Fibroblast of skin of left biceps (primary cell): Measurements from ENCODE around the gene MYT1.

Experiments
- DNase-seq, 2 experiments: peaks; one replicate each; pipeline ENCODE4 v3.0.0-alpha.2; 2013; ENCODE audit warnings: low read depth in 2 of 2

MYT1 gene

DNA sequence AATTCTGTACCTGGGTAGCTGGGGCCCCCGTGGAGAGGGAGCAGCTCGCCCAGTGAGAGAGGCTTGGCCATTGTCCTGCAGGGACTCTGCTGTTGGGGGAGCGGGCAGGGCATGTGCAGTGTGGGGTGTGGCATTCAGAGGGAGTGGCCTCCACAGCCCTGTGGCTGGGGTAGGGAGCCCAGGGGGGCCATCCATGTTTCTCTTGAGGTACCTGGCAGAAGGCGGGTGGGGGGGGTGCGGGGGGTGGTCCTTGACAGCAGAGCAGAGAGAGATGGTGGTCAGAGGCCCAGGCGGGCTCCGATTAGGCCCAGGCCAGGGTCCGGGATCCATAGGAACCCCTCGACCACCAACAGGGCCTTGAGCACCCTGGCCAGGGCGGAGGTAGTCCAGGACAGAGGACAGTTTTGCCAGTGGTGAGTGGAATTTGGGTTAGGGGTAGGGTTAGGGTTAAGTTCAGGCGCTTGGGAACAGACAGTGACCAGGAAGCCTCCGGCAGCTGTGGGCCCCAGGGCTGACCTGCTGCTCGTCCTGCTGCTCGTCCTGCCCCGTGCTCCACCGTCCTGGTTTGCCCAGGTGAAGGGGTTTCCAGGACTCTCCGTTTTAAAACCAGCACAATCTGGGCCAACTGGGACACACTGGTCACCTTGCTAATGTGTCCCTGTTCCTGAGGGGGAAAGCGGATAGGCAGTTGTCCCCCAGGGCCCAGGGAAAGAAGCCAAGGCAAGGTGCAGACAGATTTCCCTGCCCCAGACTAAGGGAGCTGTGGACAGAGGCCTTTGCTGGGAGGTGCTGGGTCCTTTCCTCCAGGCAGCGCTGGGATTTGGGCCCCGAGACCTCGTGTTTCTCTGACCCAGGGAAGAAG is 24.8 kb upstream of the MYT1 start:
- no peak for DNase-seq

- DNase-seq = no peak
These were observed 24.0 kb upstream of the MYT1 start for GRCh38 chr20:64140061-64140931.

DNA sequence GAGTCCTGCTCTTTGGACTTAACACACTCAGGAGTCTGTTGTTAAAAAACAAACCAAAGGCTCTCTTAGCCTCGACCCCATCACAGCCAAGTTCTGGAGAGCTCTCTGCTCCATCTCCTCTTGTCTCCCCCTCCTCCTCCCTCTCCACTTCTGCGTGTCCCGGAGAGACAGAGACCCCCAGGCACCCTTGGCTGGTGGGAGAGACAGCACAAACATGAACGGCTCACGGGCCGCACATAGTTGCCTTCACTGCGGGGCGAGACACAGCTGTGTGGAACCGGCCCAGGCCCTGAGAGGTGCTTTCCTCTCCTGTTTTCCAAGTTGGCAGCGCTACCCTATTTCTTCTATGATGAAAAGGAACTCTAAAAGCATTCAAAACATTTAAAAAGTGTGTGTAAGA is 23.3 kb upstream of the MYT1 start:
- no peak for DNase-seq

DNA sequence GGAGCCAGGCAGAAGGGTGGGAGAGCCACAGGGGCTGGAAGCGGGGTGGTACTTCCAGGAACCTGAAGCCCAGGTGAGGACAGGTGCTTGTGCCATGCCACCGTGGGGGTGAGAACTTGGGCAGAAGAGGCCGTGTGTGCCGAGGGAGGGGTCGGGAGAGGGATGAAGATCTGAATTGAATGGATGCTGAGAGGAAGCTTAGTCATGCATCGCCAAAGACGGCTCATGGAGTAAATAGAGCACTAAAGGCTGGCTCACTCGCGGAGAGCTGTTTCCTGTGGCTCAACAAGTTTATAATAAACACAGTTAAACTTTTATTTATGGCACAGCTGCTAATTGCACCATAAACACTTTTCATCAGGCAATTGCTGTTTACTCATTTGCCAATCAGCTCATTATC is 21.7 kb upstream of the MYT1 start:
- DNase-seq = no peak

- DNase-seq = no peak
These were observed 21.0 kb upstream of the MYT1 start for GRCh38 chr20:64143018-64143801.

DNA sequence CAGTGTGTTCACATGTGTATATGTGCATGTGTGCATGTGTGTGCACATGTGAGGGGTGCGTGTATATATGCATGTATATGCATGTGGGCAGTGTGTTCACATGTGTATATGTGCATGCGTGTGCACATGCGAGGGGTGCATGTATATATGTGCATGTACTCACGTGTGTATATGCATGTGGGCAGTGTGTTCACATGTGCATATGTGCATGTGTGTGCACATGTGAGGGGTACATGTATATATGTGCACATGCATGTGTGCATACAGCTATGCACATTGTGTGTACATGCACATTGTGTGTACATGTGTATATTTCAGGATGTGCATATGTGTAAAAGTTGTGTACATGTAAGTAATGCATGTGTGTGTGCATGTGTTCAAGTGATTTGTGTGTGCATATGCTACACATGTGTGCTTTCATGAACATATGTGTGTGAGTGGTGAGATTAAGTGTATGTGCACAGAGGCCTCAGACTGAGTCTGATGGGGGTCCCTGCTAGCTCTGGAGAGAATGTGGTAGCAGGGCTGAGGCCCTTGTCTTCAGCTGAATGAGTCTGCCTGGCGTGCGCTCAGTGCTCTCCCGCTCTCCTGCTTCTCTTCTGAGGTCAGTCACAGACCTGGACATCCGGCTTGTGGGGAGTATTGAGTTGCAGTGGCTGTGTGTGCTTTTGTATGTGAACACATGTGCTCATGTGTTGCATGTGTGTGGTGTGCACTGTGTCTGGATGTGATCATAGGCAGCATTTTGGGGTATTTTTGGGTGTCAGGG is 19.9 kb upstream of the MYT1 start:
- no peak for DNase-seq

- no peak for DNase-seq
These were observed 18.6 kb upstream of the MYT1 start for GRCh38 chr20:64145458-64146300.

DNA sequence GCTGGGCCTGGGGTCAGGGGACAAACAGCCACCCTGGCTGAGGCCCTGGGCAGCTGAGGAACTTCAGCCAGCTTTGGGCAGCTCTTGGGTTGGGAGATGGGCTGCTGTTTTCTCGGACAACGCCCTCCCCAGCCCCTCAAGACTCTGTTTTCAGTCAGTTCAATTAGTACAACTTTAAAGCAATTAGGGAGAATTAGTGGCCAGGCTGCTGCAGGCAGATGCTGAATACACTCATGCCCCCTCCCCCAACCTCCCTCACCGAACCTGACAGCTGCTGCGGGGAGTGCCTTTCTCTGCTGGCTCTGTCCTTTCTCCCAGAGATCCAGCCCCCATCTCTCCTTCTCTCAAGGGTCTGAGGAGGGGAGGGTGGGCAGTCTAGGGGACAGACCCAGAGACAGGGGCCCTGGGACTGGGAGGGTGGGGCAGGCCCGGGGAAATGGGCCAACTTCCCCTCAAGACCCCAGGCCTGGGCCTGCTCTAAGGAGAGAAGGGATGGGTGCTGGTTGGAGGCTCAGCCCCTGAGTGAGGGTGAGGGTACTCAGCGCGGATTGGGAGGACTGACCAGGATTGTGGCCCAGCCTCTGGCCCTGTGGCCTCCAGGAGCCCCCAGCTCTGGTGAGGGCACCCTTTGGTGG is 17.8 kb upstream of the MYT1 start:
- DNase-seq = no peak

- DNase-seq = no peak
These were observed 17.2 kb upstream of the MYT1 start for GRCh38 chr20:64146936-64147477.

DNA sequence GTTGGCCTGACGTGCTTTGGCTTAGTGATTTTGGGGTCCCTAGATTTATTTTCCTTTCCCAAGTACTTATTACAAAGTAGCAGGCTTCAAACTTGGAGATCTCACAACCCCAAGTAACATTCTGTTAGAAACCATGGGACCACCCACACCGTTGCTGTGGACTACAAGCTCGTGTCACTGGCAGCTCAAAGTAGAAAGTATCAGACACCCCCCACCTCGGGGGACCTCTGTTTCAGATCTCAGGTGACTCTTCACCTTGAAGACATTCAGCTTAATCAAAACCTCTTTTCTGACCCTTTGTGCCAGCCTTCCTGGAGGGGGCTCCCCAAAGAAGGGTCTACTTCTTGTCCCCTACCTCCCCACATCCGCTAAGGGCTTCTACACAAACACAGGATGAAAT is 15.7 kb upstream of the MYT1 start:
- DNase-seq = no peak

DNA sequence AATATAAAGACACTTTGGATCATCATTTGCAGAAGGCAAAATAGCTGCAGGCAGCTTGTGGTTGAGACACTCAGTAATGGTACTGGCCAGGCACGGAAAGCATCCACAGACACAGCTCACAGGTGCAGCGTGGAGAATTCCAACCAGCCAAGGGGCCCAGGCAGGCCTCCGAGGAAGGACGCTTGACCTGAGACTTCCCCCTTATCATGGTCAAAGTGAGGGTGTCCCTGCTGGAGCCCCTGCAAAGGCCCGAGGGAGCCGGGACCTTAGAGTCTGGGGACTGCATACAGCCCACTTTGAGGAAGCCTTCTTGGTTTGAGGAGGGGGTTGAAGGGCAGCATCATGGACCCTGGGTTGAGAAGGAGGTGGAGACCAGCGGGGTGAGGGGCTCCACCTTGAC is 15.1 kb upstream of the MYT1 start:
- DNase-seq = no peak

DNA sequence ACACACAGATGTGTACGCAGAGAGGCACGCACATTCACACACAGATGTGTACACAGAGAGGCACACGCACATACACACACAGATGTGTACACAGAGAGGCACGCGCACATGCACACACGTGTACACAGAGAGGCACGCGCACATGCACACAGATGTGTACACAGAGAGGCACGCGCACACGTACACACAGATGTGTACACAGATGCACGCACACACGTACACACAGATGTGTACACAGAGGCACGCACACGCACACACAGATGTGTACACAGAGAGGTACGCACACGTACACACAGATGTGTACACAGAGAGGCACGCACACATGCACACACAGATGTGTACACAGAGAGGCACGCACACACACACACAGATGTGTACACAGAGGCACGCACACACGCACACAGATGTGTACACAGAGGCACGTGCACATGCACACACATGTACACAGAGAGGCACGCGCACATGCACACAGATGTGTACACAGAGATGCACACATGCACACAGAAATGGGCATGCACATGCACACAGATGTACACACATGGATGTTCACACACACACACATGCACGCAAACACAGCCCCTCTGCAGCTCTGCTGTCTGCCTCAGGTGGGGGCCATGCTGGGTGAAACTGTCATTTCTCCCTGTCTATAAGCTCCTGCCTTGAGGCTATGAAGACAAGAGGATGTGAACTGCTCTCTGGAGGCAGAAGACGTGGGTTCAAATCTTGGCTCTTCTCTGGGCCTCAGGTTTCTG is 14.3 kb upstream of the MYT1 start:
- DNase-seq = no peak

GRCh38 chr20:64150756-64151632 is 13.3 kb upstream of the MYT1 start:
- DNase-seq = no peak

- no peak for DNase-seq
These were observed 12.4 kb upstream of the MYT1 start for GRCh38 chr20:64151633-64152530.

GRCh38 chr20:64152906-64153305 is 11.3 kb upstream of the MYT1 start:
- DNase-seq = no peak

- no peak for DNase-seq
These were observed 10.8 kb upstream of the MYT1 start for GRCh38 chr20:64153410-64153809.
